HepG2 (cell line): Measurements from ENCODE around the gene ZBED6. TPM values are rescaled to one million over a fixed set of nuclear protein-coding genes. Genes with fewer than 3 reads are reported as not detected.

Source experiments
- GTF3A ChIP-seq: sonication (generic); formaldehyde crosslinking; conservative IDR thresholded peaks from 2 replicates; pipeline ENCODE4 v1.4.0; 2020; ENCODE audit warnings: mild to moderate bottlenecking, missing genetic modification reagents
- SP140L ChIP-seq: sonication (generic); formaldehyde crosslinking; IDR thresholded peaks from 2 replicates; pipeline ENCODE4 v1.4.0; 2020; ENCODE audit warnings: missing genetic modification reagents, borderline replicate concordance
- ZNF276 ChIP-seq: sonication (generic); formaldehyde crosslinking; IDR thresholded peaks from 2 replicates; pipeline ENCODE4 v1.4.0; 2020; ENCODE audit warnings: mild to moderate bottlenecking, low read depth, missing genetic modification reagents
- polyA plus RNA-seq, 8 experiments: library from polyadenylated mRNA; depleted of rRNA in 3 of 8; stranded (reverse) in 7 of 8; unstranded in 1 of 8; fragments of >200 nt; fragmentation: Illumina TruSeq in 4 of 8; extraction: Trizol in 4 of 8; gene quantifications; 2 replicates each; pipeline versions ENCODE4 v1.2.1 to v1.2.3, GENCODE V29; 2011 to 2016; ENCODE audit warnings: low read depth in 4 of 8, missing spikeins in 1 of 8, mixed read lengths in 1 of 8; ENCODE audit not compliant: insufficient read depth in 1 of 8
- small RNA-seq, 3 experiments: library from RNA; depleted of rRNA; stranded (forward); fragments of <200 nt; gene quantifications; one replicate each; pipeline ENCODE3, GENCODE V24; 2012; ENCODE audit warnings: low read depth in 2 of 3, low replicate concordance in 1 of 3; ENCODE audit not compliant: insufficient read length in 3 of 3, insufficient read depth in 2 of 3
- total RNA-seq, 5 experiments: library from RNA; depleted of rRNA; stranded (reverse); fragments of >200 nt; fragmentation: Illumina TruSeq; extraction: Trizol; gene quantifications; 2 replicates each; pipeline ENCODE4 v1.2.3, GENCODE V29; 2016; ENCODE audit warnings: low read depth in 1 of 5
- TF ChIP-seq, protein P1 (sequence below): sonication (generic); formaldehyde crosslinking; IDR thresholded peaks from 2 replicates; pipeline ENCODE4 v1.8.0; 2022; ENCODE audit warnings: low read depth, missing genetic modification reagents

ZBED6 gene
- total and polyA plus RNA-seq, 2 of the 13 experiments (the other 11 are each of a cell fraction or from before 2014, with no cell fraction given), result 9.3 to 12.5 TPM

GRCh38 chr1:203843435-203843834, 48.0 kb downstream of the ZBED6 start (continued):
- TF ChIP-seq ZNF276 (CRISPR knock-in tag) (no peak), GTF3A (CRISPR knock-in tag) (no peak), SP140L (CRISPR knock-in tag) (no peak)
- TF ChIP-seq, protein P1, sequence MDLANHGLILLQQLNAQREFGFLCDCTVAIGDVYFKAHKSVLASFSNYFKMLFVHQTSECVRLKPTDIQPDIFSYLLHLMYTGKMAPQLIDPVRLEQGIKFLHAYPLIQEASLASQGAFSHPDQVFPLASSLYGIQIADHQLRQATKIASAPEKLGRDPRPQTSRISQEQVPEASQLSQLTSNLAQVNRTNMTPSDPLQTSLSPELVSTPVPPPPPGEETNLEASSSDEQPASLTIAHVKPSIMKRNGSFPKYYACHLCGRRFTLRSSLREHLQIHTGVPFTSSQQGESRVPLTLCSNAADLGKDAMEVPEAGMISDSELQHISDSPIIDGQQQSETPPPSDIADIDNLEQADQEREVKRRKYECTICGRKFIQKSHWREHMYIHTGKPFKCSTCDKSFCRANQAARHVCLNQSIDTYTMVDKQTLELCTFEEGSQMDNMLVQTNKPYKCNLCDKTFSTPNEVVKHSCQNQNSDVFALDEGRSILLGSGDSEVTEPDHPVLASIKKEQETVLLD (CRISPR knock-in tag), result no peak

Small RNA genes lying within 50 kb of the gene (small RNA-seq; reads per million reads assigned to genes)
- gene ZC3H11A, result 0 to 6.8 (median 0.33) reads per million in 3 experiments

Other genes with a start within 250 kb of the ZBED6 start
- gene ATP2B4, start 168.8 kb upstream of the ZBED6 start, total RNA-seq (2016; rRNA removed; fragmentation: Illumina TruSeq; extraction: Trizol), result 6.2 and 12.4 TPM in 2 replicates
- 9.0 and 9.9 TPM in 2 replicates for gene ATP2B4, start 168.8 kb upstream of the ZBED6 start, polyA plus RNA-seq (2011; rRNA removed)
- gene LAX1, start 30.4 kb upstream of the ZBED6 start, total RNA-seq (2016; rRNA removed; fragmentation: Illumina TruSeq; extraction: Trizol), result not detected in 2 replicates
- not detected in 2 replicates for gene LAX1, start 30.4 kb upstream of the ZBED6 start, polyA plus RNA-seq (2011; rRNA removed)
- gene ZC3H11A, start within 50 bp of the ZBED6 start, total RNA-seq (2016; rRNA removed; fragmentation: Illumina TruSeq; extraction: Trizol), result 56.9 and 78.7 TPM in 2 replicates
- gene ZC3H11A, start within 50 bp of the ZBED6 start, polyA plus RNA-seq (2011; rRNA removed), result 59.2 and 59.7 TPM in 2 replicates
- gene SNRPE, start 66.0 kb downstream of the ZBED6 start, total RNA-seq (2016; rRNA removed; fragmentation: Illumina TruSeq; extraction: Trizol), result 281 and 397 TPM in 2 replicates
- gene SNRPE, start 66.0 kb downstream of the ZBED6 start, polyA plus RNA-seq (2011; rRNA removed), result 99.9 and 146 TPM in 2 replicates